ENCODE results near the gene C1QTNF1.

C1QTNF1 gene

GRCh38 chr17:79023886-79024771 lies at the start of gene C1QTNF1:
Gene C1QTNF1, plus strand, starts transcription at chr17:79024169. Its CDS starts 19,800 bp downstream, at chr17:79043969.
- FAIRE-seq: no peak

GRCh38 chr17:78974635-78975591 lies 49.1 kb upstream of the C1QTNF1 start:
- peak; percentile 99 for FAIRE-seq

- no peak for FAIRE-seq
Measured at GRCh38 chr17:78976907-78977680, 46.9 kb upstream of the C1QTNF1 start.

- no peak for FAIRE-seq
Measured at GRCh38 chr17:78977681-78977943, 46.4 kb upstream of the C1QTNF1 start.

- FAIRE-seq: no peak
Measured at GRCh38 chr17:78977997-78978973, 45.7 kb upstream of the C1QTNF1 start.

- peak; percentile 34 for FAIRE-seq
Measured at GRCh38 chr17:78979780-78980623, 44.0 kb upstream of the C1QTNF1 start, which contains the start of gene LGALS3BP. Gene LGALS3BP, minus strand, starts transcription at chr17:78979923. Its CDS starts 2,732 bp downstream, at chr17:78977191.

GRCh38 chr17:78980624-78980972 lies 43.4 kb upstream of the C1QTNF1 start:
- no peak for FAIRE-seq

- no peak for FAIRE-seq
Measured at GRCh38 chr17:78981010-78981888, 42.7 kb upstream of the C1QTNF1 start.

- peak; percentile 62 for FAIRE-seq
Measured at GRCh38 chr17:78985395-78985794, 38.6 kb upstream of the C1QTNF1 start.

GRCh38 chr17:78986048-78986648 lies 37.8 kb upstream of the C1QTNF1 start:
- FAIRE-seq: no peak

GRCh38 chr17:78986649-78987328 lies 37.2 kb upstream of the C1QTNF1 start:
- FAIRE-seq: no peak

- no peak for FAIRE-seq
Measured at GRCh38 chr17:78988152-78988551, 35.8 kb upstream of the C1QTNF1 start.

- no peak for FAIRE-seq
Measured at GRCh38 chr17:78990349-78991016, 33.5 kb upstream of the C1QTNF1 start.

- no peak for FAIRE-seq
Measured at GRCh38 chr17:78991017-78991738, 32.8 kb upstream of the C1QTNF1 start.

- no peak for FAIRE-seq
Measured at GRCh38 chr17:78991906-78992532, 31.9 kb upstream of the C1QTNF1 start.

- FAIRE-seq: no peak
Measured at GRCh38 chr17:78992542-78993212, 31.3 kb upstream of the C1QTNF1 start.

All from G401.6 (cell line).